IPS-20b (cell line): Measurements from ENCODE around the gene PRKCG.

Experiments
- H3K27ac ChIP-seq: one replicate; pipeline ENCODE4 v1.5.1; 2013; ENCODE audit warnings: low read length
- H3K27me3 ChIP-seq: 2 replicates; pipeline ENCODE4 v1.6.1; 2013; ENCODE audit warnings: mild to moderate bottlenecking, low read length, inconsistent platforms; ENCODE audit not compliant: insufficient read depth
- H3K36me3 ChIP-seq: 2 replicates; pipeline ENCODE4 v1.6.1; 2013; ENCODE audit warnings: low read depth, mild to moderate bottlenecking, inconsistent platforms, low read length, moderate library complexity; ENCODE audit not compliant: insufficient read depth
- H3K4me1 ChIP-seq: 2 replicates; pipeline ENCODE4 v1.6.1; 2013; ENCODE audit warnings: mild to moderate bottlenecking, control low read depth, inconsistent platforms, low read length, moderate library complexity; ENCODE audit not compliant: insufficient read depth
- H3K4me3 ChIP-seq: 2 replicates; pipeline ENCODE4 v1.5.1; 2013; ENCODE audit warnings: mild to moderate bottlenecking, low read length, inconsistent platforms
- H3K9ac ChIP-seq: 2 replicates; pipeline ENCODE4 v1.6.1; 2013; ENCODE audit warnings: low read depth, mild to moderate bottlenecking, inconsistent platforms, low read length, moderate library complexity
- H3K9me3 ChIP-seq: 2 replicates; pipeline ENCODE4 v1.6.1; 2013; ENCODE audit warnings: mild to moderate bottlenecking, low read depth, low read length, inconsistent platforms; ENCODE audit not compliant: insufficient read depth

The PRKCG gene

DNA sequence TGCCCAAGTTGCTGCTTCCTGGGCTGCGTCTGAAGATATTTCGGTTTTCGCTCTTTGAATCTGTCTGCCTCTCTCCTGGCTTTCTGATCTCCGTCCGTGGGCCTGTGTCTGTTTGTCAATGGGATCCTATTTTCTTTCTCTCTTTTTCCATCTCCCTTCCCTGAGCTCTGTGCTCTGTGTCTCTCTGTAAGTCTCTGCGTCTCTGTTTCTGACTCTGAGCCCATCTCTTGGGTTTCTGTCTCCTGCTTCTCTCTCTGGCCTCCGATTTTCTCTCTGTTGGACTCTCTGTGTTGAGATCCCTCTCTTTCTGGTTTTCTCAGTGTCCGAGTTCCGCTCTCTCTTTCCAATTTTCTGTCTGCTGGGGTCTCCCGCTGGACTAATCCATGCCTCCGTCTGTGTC lies 1.7 kb downstream of the PRKCG start:
- H3K27ac ChIP-seq, result no peak overlapping the region
- no peak overlapping the region; the same call in 1 of the 2 replicates for H3K9ac ChIP-seq
- peak overlapping the region; percentile 68 for H3K4me3 ChIP-seq
- no peaks in the 10 kb centered on the region for H3K9me3 ChIP-seq
- H3K4me1 ChIP-seq, result peaks cover 23% of the 10 kb centered on the region
- H3K36me3 ChIP-seq, result no peaks in the 10 kb centered on the region
- peaks cover 52% of the 10 kb centered on the region for H3K27me3 ChIP-seq

DNA sequence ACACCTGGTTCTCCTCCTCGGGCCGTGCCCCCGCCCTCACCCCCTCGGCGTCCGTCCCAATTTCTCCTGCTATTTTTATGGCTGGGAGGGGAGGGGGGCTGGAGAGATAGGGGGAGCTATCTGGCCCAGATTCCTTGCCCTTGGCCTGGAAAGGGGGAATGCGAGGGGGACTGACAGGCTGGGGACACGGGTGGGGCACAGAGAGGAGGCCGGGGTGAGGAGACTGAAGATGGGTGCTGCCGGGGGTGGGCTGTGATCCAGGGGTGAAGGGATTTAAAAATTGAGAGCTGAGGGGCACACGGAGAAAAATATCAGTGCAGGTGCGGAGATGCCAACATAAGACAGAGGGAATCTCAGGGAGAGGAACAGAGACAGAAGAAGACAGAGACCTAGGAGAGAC lies 2.3 kb downstream of the PRKCG start:
- Histone ChIP-seq H3K36me3 (no peaks in the 10 kb centered on the region), H3K27me3 (peaks cover 52% of the 10 kb centered on the region), H3K9ac (no peak overlapping the region; the same call in 1 of the 2 replicates), H3K4me3 (peak overlapping the region; percentile 68; the same call in 1 of the 2 replicates), H3K4me1 (peaks cover 21% of the 10 kb centered on the region), H3K27ac (no peak overlapping the region), H3K9me3 (no peaks in the 10 kb centered on the region)

DNA sequence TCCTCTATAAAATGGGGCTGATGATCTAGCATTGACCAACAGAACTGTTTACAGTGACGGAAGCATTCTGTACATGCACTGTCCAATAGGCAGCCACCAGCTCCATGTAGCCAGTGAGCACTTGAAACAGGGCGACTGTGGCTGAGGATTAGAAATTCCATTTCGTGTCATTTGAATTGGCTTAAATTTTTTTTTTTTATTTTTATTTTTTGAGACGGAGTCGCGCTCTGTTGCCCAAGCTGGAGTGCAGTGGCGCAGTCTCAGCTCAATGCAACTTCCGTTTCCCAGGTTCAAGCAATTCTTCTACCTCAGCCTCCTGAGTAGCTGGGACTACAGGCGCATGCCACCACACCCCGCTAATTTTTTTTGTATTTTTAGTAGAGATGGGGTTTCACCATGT lies 3.0 kb downstream of the PRKCG start:
- Histone ChIP-seq H3K9ac (no peak overlapping the region), H3K9me3 (no peaks in the 10 kb centered on the region), H3K27ac (no peak overlapping the region), H3K4me3 (no peak overlapping the region), H3K36me3 (no peaks in the 10 kb centered on the region), H3K4me1 (peaks cover 17% of the 10 kb centered on the region), H3K27me3 (peaks cover 47% of the 10 kb centered on the region)

DNA sequence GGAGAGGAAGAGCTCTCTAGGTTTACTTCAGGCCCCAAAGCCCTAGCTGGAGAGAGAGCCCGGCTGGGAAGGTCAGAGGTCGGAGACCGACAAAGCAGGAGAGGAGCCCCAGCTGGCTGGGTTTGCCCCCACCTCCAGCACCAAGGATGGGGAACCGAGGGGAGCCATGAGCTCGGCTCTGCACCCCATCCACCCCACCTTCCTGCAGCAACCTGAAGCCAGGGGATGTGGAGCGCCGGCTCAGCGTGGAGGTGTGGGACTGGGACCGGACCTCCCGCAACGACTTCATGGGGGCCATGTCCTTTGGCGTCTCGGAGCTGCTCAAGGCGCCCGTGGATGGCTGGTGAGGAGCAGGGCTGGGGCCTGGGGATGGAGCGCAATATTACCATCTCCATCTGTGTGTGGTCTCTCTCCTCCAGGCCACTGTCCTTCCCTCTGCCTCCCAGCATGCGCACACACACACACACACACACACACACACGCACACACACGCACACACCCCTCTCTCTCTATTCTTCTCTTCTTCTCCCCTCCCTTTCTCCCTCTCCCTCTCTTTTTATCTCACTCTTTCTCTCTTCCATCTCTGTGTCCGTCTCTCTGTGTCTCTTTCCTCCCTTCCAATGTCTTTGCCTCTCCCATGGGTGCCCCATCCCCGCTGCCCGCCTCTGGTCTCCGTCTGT lies 10.4 kb downstream of the PRKCG start:
- Histone ChIP-seq H3K36me3 (no peaks in the 10 kb centered on the region), H3K27me3 (peaks cover 7% of the 10 kb centered on the region; the same call in 1 of the 2 replicates), H3K9ac (no peak overlapping the region), H3K9me3 (no peaks in the 10 kb centered on the region), H3K4me3 (no peak overlapping the region), H3K27ac (no peak overlapping the region), H3K4me1 (no peaks in the 10 kb centered on the region; the same call in 1 of the 2 replicates)

DNA sequence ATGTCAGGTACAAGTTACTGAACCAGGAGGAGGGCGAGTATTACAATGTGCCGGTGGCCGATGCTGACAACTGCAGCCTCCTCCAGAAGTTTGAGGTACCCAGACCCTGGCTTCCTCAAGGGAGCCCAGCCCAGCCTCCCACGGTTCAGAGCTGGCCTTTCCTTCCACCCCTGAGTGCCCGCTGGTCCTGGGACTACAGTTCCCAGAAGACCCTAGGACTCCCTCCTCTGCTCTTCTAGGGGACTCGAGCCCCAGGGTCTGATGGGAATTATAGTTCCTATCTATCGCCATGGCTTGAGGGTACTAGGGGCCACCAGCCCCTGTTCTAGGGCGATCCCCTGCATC lies 11.0 kb downstream of the PRKCG start:
- no peaks in the 10 kb centered on the region for H3K9me3 ChIP-seq
- H3K27me3 ChIP-seq, result peaks cover 13% of the 10 kb centered on the region; the same call in 1 of the 2 replicates
- H3K27ac ChIP-seq, result no peak overlapping the region
- no peaks in the 10 kb centered on the region for H3K36me3 ChIP-seq
- no peak overlapping the region for H3K9ac ChIP-seq
- H3K4me3 ChIP-seq, result no peak overlapping the region
- H3K4me1 ChIP-seq, result no peaks in the 10 kb centered on the region; the same call in 1 of the 2 replicates

DNA sequence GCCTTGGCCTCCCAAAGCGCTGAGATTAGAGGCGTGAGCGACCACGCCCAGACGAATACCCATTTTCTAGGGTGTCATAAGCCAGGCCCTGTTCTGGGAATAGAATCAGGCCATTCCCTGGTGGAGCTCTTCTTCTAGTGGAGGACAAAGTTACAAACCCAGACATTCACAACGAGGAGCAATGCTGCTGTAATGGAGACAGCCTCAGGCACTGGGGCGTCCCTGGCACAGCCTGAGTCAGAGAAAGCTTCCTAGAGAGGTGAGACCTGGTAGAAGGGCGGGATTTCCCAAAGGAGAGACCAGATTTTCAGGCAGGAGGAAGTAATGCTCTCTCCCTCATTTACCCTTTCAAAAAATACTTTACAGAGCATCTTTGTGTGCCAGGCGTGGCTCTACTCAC lies 12.7 kb downstream of the PRKCG start:
- Histone ChIP-seq H3K9me3 (no peaks in the 10 kb centered on the region), H3K4me3 (no peak overlapping the region), H3K27ac (no peak overlapping the region), H3K9ac (no peak overlapping the region), H3K36me3 (no peaks in the 10 kb centered on the region), H3K4me1 (no peaks in the 10 kb centered on the region), H3K27me3 (peaks cover 18% of the 10 kb centered on the region)

DNA sequence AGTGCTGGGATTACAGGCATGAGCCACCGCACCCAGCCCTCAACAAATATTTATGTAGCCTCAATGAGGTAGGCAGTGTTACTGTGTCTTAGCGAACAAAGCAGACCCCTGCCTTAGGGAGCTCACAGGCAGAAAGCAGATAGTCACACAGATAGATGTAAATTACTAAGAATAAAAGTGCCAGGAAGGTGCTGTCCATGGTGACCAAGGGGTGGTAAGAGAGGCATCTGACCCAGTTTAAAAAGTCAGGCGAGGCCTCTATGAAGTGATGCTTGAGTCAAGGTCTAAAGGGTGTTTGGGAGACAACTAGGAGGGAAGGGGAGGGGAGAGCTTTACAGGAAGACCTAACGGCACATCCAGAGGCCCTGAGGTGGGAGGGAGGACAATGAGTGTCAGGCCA lies 14.7 kb downstream of the PRKCG start:
- H3K4me3 ChIP-seq, result no peak overlapping the region
- no peaks in the 10 kb centered on the region for H3K4me1 ChIP-seq
- H3K36me3 ChIP-seq, result no peaks in the 10 kb centered on the region
- H3K27me3 ChIP-seq, result peaks cover 18% of the 10 kb centered on the region
- no peaks in the 10 kb centered on the region for H3K9me3 ChIP-seq
- H3K9ac ChIP-seq, result no peak overlapping the region
- H3K27ac ChIP-seq, result no peak overlapping the region

DNA sequence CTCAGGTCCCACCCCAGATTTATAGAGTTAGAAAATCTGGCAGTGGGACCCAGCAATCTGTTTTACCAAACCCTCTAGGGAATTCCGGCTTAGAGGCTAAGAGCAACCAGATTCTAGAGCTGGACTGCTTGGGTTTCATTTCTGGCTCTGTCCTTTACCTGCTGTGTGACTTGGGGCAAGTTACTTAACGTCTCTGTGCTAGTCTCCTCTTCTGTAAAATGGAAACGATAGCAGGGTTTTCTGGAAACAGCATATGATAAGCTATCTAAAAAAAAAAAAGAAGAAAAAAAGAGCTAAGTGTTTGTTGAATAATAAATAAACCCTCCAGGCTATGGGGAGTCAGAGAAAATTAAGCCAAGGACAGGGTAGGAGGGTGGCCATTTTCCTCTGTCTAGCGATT lies 15.5 kb downstream of the PRKCG start:
- H3K4me1 ChIP-seq, result no peaks in the 10 kb centered on the region
- no peaks in the 10 kb centered on the region for H3K9me3 ChIP-seq
- no peaks in the 10 kb centered on the region for H3K36me3 ChIP-seq
- no peak overlapping the region for H3K27ac ChIP-seq
- H3K27me3 ChIP-seq, result peaks cover 18% of the 10 kb centered on the region
- H3K9ac ChIP-seq, result peak overlapping the region; percentile 51; the same call in 1 of the 2 replicates
- peak overlapping the region; percentile 79; the same call in 1 of the 2 replicates for H3K4me3 ChIP-seq

DNA sequence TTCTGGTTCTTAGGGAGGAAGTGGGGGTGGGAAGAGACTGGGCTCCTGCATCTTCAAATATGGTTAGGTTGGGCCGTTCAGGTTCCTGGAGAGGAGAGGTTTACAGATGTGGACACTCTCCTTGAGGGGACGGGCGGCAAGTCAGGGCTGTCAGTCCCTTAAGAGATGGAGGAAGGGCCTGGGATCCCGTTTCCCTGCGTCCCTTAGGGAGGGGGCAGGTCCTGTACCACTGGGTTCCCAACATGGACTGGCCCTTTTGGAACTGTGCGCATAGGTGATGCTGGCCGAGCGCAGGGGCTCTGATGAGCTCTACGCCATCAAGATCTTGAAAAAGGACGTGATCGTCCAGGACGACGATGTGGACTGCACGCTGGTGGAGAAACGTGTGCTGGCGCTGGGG lies 16.2 kb downstream of the PRKCG start:
- peak overlapping the region; percentile 79 for H3K4me3 ChIP-seq

DNA sequence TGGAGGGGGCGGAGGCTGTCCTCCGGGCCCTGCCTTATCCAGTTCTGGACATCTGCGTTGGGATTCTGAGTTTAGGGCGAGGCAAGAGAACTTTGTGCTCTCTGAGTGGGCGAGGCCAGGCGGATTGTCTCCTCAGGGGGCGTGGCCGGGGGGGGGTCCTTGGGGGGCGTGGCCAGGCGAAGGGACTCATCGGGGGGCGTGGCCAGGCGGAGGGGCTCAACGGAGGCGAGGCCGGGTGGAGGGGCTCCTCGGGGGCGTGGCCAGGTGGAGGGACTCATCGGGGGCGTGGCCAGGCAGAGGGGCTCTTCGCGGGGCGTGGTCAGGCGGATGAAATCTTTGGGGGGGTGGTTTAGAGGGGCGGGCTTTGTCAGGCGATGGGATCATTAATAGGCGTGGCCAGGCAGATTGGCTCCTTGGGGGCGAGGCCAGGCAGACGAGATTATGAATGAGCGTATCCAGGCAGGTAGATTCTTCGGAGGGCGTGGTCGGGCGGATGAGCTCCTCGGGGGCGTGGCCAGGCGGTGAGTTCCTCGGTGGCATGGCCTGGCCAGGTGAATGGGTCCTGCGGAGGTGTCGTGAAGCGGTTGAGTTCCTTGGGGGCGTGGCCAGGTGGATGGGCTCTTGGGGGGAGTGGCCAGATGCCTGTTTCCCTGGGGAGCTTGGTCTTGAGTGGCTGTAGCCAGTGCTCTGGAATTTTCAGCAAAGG lies 16.8 kb downstream of the PRKCG start:
- Histone ChIP-seq H3K36me3 (no peaks in the 10 kb centered on the region), H3K27ac (no peak overlapping the region), H3K4me1 (no peaks in the 10 kb centered on the region), H3K9me3 (no peaks in the 10 kb centered on the region), H3K9ac (peak overlapping the region; percentile 51; the same call in 1 of the 2 replicates), H3K27me3 (peaks cover 18% of the 10 kb centered on the region), H3K4me3 (peak overlapping the region; percentile 79)

More for the DNA sequence above, 16.2 kb downstream of the PRKCG start:
- peak overlapping the region; percentile 51; the same call in 1 of the 2 replicates for H3K9ac ChIP-seq
- no peak overlapping the region for H3K27ac ChIP-seq
- no peaks in the 10 kb centered on the region for H3K36me3 ChIP-seq
- no peaks in the 10 kb centered on the region for H3K4me1 ChIP-seq
- peaks cover 18% of the 10 kb centered on the region for H3K27me3 ChIP-seq
- no peaks in the 10 kb centered on the region for H3K9me3 ChIP-seq

DNA sequence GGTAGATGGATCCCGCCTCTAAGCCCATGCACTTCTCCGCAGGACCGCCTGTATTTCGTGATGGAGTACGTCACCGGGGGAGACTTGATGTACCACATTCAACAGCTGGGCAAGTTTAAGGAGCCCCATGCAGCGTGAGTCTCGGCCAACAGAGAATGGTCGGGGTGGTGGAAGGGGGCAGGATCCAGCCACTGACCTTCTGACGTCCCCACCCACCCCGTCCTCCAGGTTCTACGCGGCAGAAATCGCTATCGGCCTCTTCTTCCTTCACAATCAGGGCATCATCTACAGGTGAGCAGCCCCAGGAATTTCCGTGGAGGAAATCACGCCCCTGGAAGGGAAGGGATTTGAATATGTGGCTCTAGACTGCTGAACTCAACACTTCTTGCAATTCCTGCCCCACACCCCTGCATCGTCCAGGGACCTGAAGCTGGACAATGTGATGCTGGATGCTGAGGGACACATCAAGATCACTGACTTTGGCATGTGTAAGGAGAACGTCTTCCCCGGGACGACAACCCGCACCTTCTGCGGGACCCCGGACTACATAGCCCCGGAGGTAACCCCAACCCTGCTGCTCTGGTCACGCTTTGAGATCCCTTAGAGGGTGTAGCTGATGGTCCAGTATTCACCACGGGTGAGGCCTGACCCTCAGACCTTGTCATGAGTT lies 18.3 kb downstream of the PRKCG start:
- Histone ChIP-seq H3K36me3 (no peaks in the 10 kb centered on the region), H3K4me3 (no peak overlapping the region), H3K27me3 (peaks cover 31% of the 10 kb centered on the region), H3K9me3 (no peaks in the 10 kb centered on the region), H3K4me1 (no peaks in the 10 kb centered on the region), H3K27ac (no peak overlapping the region), H3K9ac (no peak overlapping the region)
